LNCAP (cell line): ENCODE measurements around the gene AXIN1.

ENCODE experiments used
- TF ChIP-seq, protein P1 (sequence below): fragments of 450-650 bp; IDR thresholded peaks from 2 replicates; pipeline ENCODE4 v1.5.1; 2017; ENCODE audit warnings: mild to moderate bottlenecking

AXIN1 gene

GRCh38 chr16:383326-384051 lies 31.0 kb upstream of the AXIN1 start:
- TF ChIP-seq, protein P1, sequence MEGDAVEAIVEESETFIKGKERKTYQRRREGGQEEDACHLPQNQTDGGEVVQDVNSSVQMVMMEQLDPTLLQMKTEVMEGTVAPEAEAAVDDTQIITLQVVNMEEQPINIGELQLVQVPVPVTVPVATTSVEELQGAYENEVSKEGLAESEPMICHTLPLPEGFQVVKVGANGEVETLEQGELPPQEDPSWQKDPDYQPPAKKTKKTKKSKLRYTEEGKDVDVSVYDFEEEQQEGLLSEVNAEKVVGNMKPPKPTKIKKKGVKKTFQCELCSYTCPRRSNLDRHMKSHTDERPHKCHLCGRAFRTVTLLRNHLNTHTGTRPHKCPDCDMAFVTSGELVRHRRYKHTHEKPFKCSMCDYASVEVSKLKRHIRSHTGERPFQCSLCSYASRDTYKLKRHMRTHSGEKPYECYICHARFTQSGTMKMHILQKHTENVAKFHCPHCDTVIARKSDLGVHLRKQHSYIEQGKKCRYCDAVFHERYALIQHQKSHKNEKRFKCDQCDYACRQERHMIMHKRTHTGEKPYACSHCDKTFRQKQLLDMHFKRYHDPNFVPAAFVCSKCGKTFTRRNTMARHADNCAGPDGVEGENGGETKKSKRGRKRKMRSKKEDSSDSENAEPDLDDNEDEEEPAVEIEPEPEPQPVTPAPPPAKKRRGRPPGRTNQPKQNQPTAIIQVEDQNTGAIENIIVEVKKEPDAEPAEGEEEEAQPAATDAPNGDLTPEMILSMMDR: no peak

GRCh38 chr16:381789-382717 lies 29.5 kb upstream of the AXIN1 start, which contains the start of gene PGAP6:
PGAP6 (minus strand) TSS chr16:381978; CDS start chr16:381821, 157 bp downstream.
- TF ChIP-seq, protein P1: no peak

DNA sequence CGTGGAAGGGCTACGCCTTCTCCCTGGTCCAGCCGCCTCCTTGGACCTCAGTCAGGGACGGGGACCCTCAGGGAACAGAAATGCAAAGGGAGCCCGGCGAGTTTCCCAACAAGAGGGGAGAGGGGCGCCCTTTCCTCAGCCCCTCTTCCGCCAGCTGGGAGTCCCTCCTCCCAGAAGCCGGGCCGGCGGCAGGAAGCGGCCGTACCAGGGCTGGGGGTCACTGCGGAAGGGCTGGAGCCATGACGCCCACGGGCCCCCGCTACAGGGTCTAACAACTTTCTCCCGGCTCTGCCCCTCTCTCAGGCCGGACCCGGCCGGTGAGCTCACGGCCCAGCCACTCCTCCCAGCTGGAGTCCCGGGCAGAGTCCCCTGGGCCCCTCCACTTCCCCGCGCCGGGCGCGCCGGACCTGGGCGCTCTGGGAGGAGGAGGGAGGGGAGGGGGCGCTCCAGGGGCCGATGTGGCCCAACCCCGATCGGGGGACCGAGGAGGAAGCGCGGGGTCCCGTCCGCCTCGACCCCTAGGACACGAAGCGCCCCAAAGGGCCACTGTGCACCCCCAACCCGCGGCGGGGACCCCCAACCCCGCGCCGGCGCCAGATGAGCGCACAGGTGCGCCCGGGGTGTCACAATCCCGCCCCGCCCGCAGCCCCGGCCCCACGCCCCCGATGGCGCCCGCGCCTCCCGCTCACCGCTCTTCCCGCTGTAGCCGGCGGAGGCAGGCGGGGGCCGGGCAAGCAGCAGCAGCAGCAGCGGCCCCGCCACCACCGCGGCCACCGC lies 28.7 kb upstream of the AXIN1 start:
- TF ChIP-seq, protein P1: no peak

DNA sequence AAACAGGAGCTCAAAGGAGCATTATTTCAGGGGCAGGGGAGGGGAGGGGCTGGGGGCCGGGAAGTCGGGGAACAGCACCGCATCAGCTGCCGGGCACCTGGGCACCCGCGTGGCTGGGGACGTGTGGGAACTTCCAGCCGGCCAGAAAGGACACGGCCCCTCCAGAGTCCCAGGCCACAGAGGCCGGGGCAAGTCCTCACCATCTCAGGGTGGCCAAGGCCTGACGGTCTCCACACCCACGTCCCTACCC lies 28.2 kb upstream of the AXIN1 start:
- TF ChIP-seq, protein P1: no peak

- TF ChIP-seq, protein P1: no peak
Measured at GRCh38 chr16:379961-380761, 27.6 kb upstream of the AXIN1 start.

DNA sequence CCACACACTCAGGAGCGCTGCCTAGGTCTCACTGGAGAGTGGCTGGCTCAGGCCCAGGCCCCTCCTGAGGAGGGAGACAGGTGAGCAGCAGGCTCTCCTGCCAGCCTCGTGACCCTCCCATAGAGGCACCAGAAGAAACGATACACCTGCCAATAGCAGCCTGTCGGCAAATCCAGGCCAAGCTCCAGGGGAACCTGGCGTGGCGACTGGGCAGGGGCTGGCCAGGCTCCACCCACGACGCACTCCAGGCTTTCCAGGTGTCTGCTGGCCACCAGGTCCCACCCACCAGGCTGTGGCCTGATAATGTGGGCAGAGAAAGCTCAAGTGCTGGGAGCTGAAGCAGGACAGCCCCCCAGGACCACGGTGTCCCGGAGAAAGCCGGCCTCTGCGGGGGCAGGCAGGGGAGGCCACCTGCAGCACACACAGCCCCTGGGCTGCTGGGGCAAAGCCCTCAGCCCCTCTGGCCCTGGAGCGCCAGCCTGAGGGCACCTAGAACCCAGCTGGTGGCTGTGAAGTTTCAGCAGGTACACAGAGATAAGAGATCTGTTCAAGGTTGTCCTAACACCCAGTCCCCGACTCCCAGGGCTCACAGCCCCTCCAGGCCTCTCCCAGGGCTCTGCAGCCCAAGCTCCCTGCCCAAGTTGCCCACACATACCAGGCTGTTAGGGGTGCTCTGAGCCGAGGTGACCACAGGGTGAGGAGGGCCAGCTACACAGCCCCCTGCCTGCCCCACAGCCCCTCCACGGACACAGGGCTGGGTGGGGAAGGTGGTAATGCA lies 26.8 kb upstream of the AXIN1 start:
- TF ChIP-seq, protein P1: no peak
